H9 (cell line): ENCODE measurements around the gene ABCD1. TPM values are rescaled to one million over a fixed set of nuclear protein-coding genes. Genes with fewer than 3 reads are reported as not detected.

Experiments
- DNase-seq: peaks from one replicate; pipeline ENCODE4 v3.0.0-alpha.2; 2017
- H2AFZ ChIP-seq: one replicate; pipeline ENCODE4 v1.6.1; 2013; ENCODE audit warnings: mild to moderate bottlenecking, low read length, control low read depth, moderate library complexity
- H2AK5ac ChIP-seq: 2 replicates; pipeline ENCODE4 v1.6.1; 2013; ENCODE audit warnings: low read length, control low read depth, mixed read lengths; ENCODE audit not compliant: insufficient read length
- H2BK120ac ChIP-seq: one replicate; pipeline ENCODE4 v1.6.1; 2013; ENCODE audit warnings: low read depth, mild to moderate bottlenecking, low read length, control low read depth, inconsistent platforms; ENCODE audit not compliant: poor library complexity, severe bottlenecking
- H2BK12ac ChIP-seq: 2 replicates; pipeline ENCODE4 v1.6.1; 2013; ENCODE audit warnings: low read length, control low read depth, mixed read lengths, low read depth; ENCODE audit not compliant: insufficient read length
- H2BK15ac ChIP-seq: 2 replicates; pipeline ENCODE4 v1.6.1; 2013; ENCODE audit warnings: low read depth, low read length, control low read depth
- H2BK20ac ChIP-seq: one replicate; pipeline ENCODE4 v1.6.1; 2013; ENCODE audit warnings: low read depth, mild to moderate bottlenecking, low read length, control low read depth, inconsistent platforms; ENCODE audit not compliant: poor library complexity, severe bottlenecking
- H2BK5ac ChIP-seq: 2 replicates; pipeline ENCODE4 v1.6.1; 2013; ENCODE audit warnings: low read length, control low read depth, mixed read lengths; ENCODE audit not compliant: insufficient read length
- H3K14ac ChIP-seq: 2 replicates; pipeline ENCODE4 v1.6.1; 2013; ENCODE audit warnings: low read length, control low read depth; ENCODE audit not compliant: insufficient read depth
- H3K18ac ChIP-seq: 2 replicates; pipeline ENCODE4 v1.6.1; 2013; ENCODE audit warnings: low read depth, mild to moderate bottlenecking, mixed read lengths, low read length, control low read depth; ENCODE audit not compliant: insufficient read length
- H3K23ac ChIP-seq: 2 replicates; pipeline ENCODE4 v1.6.1; 2013; ENCODE audit warnings: low read length, control low read depth, mixed read lengths, low read depth; ENCODE audit not compliant: insufficient read length
- H3K23me2 ChIP-seq: 2 replicates; pipeline ENCODE4 v1.6.1; 2013; ENCODE audit warnings: low read depth, mild to moderate bottlenecking, mixed read lengths, low read length, control low read depth; ENCODE audit not compliant: insufficient read length, poor library complexity, severe bottlenecking
- H3K27ac ChIP-seq: 2 replicates; pipeline ENCODE4 v1.5.1; 2013; ENCODE audit warnings: low read length, control low read depth, mixed read lengths, low read depth; ENCODE audit not compliant: insufficient read length
- H3K27me3 ChIP-seq: 2 replicates; pipeline ENCODE4 v1.6.1; 2013; ENCODE audit warnings: low read length, control low read depth, inconsistent platforms; ENCODE audit not compliant: insufficient read depth
- H3K4ac ChIP-seq: 2 replicates; pipeline ENCODE4 v1.6.1; 2013; ENCODE audit warnings: low read depth, mild to moderate bottlenecking, control low read depth, inconsistent platforms, low read length, moderate library complexity
- H3K4me1 ChIP-seq: 2 replicates; pipeline ENCODE4 v1.6.1; 2013; ENCODE audit warnings: low read length, control low read depth, inconsistent platforms; ENCODE audit not compliant: insufficient read depth
- H3K4me2 ChIP-seq: 2 replicates; pipeline ENCODE4 v1.6.1; 2013; ENCODE audit warnings: low read length, control low read depth, mixed read lengths; ENCODE audit not compliant: insufficient read length, insufficient read depth
- H3K56ac ChIP-seq: 2 replicates; pipeline ENCODE4 v1.6.1; 2013; ENCODE audit warnings: low read depth, mild to moderate bottlenecking, mixed read lengths, low read length, control low read depth; ENCODE audit not compliant: insufficient read length
- H3K79me1 ChIP-seq: 2 replicates; pipeline ENCODE4 v1.6.1; 2013; ENCODE audit warnings: low read depth, mild to moderate bottlenecking, moderate library complexity, low read length, control low read depth, inconsistent platforms; ENCODE audit not compliant: insufficient read depth, poor library complexity, severe bottlenecking
- H3K79me2 ChIP-seq: 2 replicates; pipeline ENCODE4 v1.6.1; 2013; ENCODE audit warnings: low read length, control low read depth, inconsistent platforms; ENCODE audit not compliant: insufficient read depth
- H3K9ac ChIP-seq: 2 replicates; pipeline ENCODE4 v1.6.1; 2013; ENCODE audit warnings: low read length, control low read depth, mixed read lengths; ENCODE audit not compliant: insufficient read length; ENCODE audit errors: extremely low read depth
- H3K9me3 ChIP-seq: one replicate; pipeline ENCODE4 v1.6.1; 2013; ENCODE audit warnings: low read depth, low read length, inconsistent platforms; ENCODE audit not compliant: control insufficient read depth
- H3T11ph ChIP-seq: one replicate; pipeline ENCODE4 v1.6.1; 2013; ENCODE audit warnings: mild to moderate bottlenecking, low read length, control low read depth, inconsistent platforms
- H4K20me1 ChIP-seq: one replicate; pipeline ENCODE4 v1.6.1; 2013; ENCODE audit not compliant: control insufficient read depth, insufficient read length, insufficient read depth
- H4K5ac ChIP-seq: 2 replicates; pipeline ENCODE4 v1.6.1; 2013; ENCODE audit warnings: low read depth, mild to moderate bottlenecking, mixed read lengths, low read length, control low read depth; ENCODE audit not compliant: insufficient read length
- H4K8ac ChIP-seq: replicated peaks from 2 replicates; pipeline ENCODE4 v1.6.1; 2013; ENCODE audit warnings: low read length, control low read depth, mixed read lengths, low read depth; ENCODE audit not compliant: insufficient read length
- H4K91ac ChIP-seq: 2 replicates; pipeline ENCODE4 v1.6.1; 2013; ENCODE audit warnings: low read depth, mild to moderate bottlenecking, moderate library complexity, mixed read lengths, low read length, control low read depth; ENCODE audit not compliant: insufficient read length
- H3K27ac Mint-ChIP-seq, 3 experiments: 2 replicates in 2 of 3; 3 replicates in 1 of 3; pipeline ENCODE4 v1.8.0; 2020 to 2021; ENCODE audit warnings: mixed read lengths in 3 of 3, mild to moderate bottlenecking in 1 of 3, moderate library complexity in 1 of 3
- H3K27me3 Mint-ChIP-seq: 2 replicates; pipeline ENCODE4 v1.8.0; 2021; ENCODE audit warnings: low read depth, mild to moderate bottlenecking, moderate library complexity, mixed read lengths
- H3K36me3 Mint-ChIP-seq, 3 experiments: 2 replicates in 2 of 3; 3 replicates in 1 of 3; pipeline ENCODE4 v1.8.0; 2020 to 2021; ENCODE audit warnings: low read depth in 3 of 3, mixed read lengths in 3 of 3; ENCODE audit not compliant: insufficient read depth in 1 of 3
- H3K4me1 Mint-ChIP-seq, 2 experiments: 2 replicates each; pipeline ENCODE4 v1.8.0; 2020; ENCODE audit warnings: mixed read lengths in 2 of 2
- H3K4me3 Mint-ChIP-seq, 2 experiments: 2 replicates in 1 of 2; 3 replicates in 1 of 2; pipeline ENCODE4 v1.8.0; 2020 to 2021; ENCODE audit warnings: mild to moderate bottlenecking in 2 of 2, mixed read lengths in 2 of 2, moderate library complexity in 1 of 2
- H3K9me3 Mint-ChIP-seq, 2 experiments: 2 replicates in 1 of 2; 3 replicates in 1 of 2; pipeline ENCODE4 v1.8.0; 2020; ENCODE audit warnings: mild to moderate bottlenecking in 2 of 2, mixed read lengths in 2 of 2, moderate library complexity in 1 of 2
- CTCF ChIP-seq: fragments of 200-600 bp; sonication (generic); conservative IDR thresholded peaks from 3 replicates; pipeline ENCODE4 v1.8.0; 2021; ENCODE audit warnings: antibody characterized with exemption, mild to moderate bottlenecking
- WGBS: extraction: QIAGEN DNeasy Blood & Tissue Kit; methylation state at CpG from one replicate; pipeline ENCODE4 v1.1.7; 2013; ENCODE audit warnings: missing lambda C conversion rate, low lambda C conversion rate, mixed read lengths; ENCODE audit not compliant: insufficient read length; ENCODE audit errors: extremely low coverage; 5-methylcytosine and 5-hydroxymethylcytosine counted together
- total RNA-seq: library from RNA; stranded (reverse); gene quantifications from 2 replicates; pipeline ENCODE4 v1.2.1, GENCODE V29; 2021

The ABCD1 gene
- total RNA-seq, 1 experiment from 2014 or later, result 11.1 TPM

DNA sequence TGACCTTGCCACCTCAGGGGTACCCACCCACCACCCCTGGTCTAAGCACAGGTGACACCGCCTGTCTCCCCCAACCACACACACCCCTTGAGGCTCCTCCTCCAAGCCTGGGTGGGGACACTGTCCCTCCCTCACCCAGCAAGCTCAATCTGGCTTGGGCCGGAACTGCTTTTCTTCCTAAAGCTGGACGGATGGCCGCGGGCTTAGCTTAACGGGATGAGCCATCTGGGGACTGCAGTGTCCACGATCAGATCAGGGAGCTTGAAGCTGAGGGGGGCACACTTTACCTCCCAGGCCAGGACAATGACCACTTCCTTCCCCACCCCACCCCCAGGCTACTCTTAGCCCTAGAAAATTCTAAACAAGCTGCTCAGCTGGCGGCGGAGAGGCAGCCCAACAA lies 37.9 kb upstream of the ABCD1 start:
- no peaks in the 10 kb centered on the region for H3K27me3 ChIP-seq
- peaks cover 37 to 53% of the 10 kb centered on the region in 2 experiments for H3K9me3 Mint-ChIP-seq
- peaks cover 15 to 21% of the 10 kb centered on the region in 2 experiments for H3K4me1 Mint-ChIP-seq
- no peak for DNase-seq
- H3K18ac ChIP-seq, result no peak overlapping the region
- no peak overlapping the region for H2BK120ac ChIP-seq
- no peak overlapping the region for H4K8ac ChIP-seq
- H2BK15ac ChIP-seq, result no peak overlapping the region
- H3K56ac ChIP-seq, result no peak overlapping the region
- H2BK5ac ChIP-seq, result no peak overlapping the region
- no peak overlapping the region for H2BK12ac ChIP-seq
- H4K5ac ChIP-seq, result no peak overlapping the region
- no peak overlapping the region for H3K14ac ChIP-seq
- H3K23me2 ChIP-seq, result no peaks in the 10 kb centered on the region
- no peak overlapping the region for H2BK20ac ChIP-seq
- peak overlapping the region; percentile 44 to 92 (median 85); a peak in 4 of 7 replicates for H3K27ac Mint-ChIP-seq
- no CpG with 5 or more reads among the region's 9 CpGs for WGBS
- no peak for TF ChIP-seq CTCF
- H3K4ac ChIP-seq, result no peak overlapping the region
- H3K4me1 ChIP-seq, result no peaks in the 10 kb centered on the region; the same call in 1 of the 2 replicates
- H2AK5ac ChIP-seq, result no peak overlapping the region
- H4K91ac ChIP-seq, result no peak overlapping the region
- peaks cover 5% of the 10 kb centered on the region for H4K20me1 ChIP-seq
- H3K79me1 ChIP-seq, result no peaks in the 10 kb centered on the region
- no peak overlapping the region for H3K4me2 ChIP-seq
- H3K9me3 ChIP-seq, result peaks cover 6% of the 10 kb centered on the region
- H3K23ac ChIP-seq, result no peak overlapping the region
- peak overlapping the region; percentile 50 to 69 for H3K4me3 Mint-ChIP-seq
- peaks cover 2% of the 10 kb centered on the region; the same call in 1 of the 2 replicates for H3K27me3 Mint-ChIP-seq
- no peak overlapping the region for H2AFZ ChIP-seq
- H3T11ph ChIP-seq, result no peak overlapping the region
- peaks cover 20 to 35% (median 29%) of the 10 kb centered on the region in 3 experiments for H3K36me3 Mint-ChIP-seq
- no peak overlapping the region for H3K27ac ChIP-seq
- H3K9ac ChIP-seq, result no peak overlapping the region
- H3K79me2 ChIP-seq, result no peaks in the 10 kb centered on the region; the same call in 1 of the 2 replicates
